GM10248 (cell line): ENCODE data around the gene NUP62.
"Not testable (repeated sequence)": the region's sequence is repeated elsewhere in the genome, so short reads cannot be mapped to it uniquely, and the experiment has no call there.

Source experiments
- CTCF ChIA-PET: fragments of 300-600 bp; sonication (Branson Sonifier 250); formaldehyde crosslinking; extraction: SDS; loops from one replicate; lab custom pipeline; 2021; ENCODE audit warnings: antibody characterized with exemption; lab: Yijun Ruan, JAX
- POLR2A ChIA-PET: fragments of 350-650 bp; sonication (Branson Sonifier 250); formaldehyde crosslinking; extraction: SDS; loops from one replicate; lab custom pipeline; 2020; ENCODE audit warnings: antibody characterized with exemption; lab: Yijun Ruan, JAX
- DNase-seq: peaks from one replicate; pipeline ENCODE4 v3.0.0; 2012; ENCODE audit errors: extremely low spot score
- CTCF ChIP-seq: IDR thresholded peaks from 2 replicates; pipeline ENCODE4 v1.5.1; 2012; ENCODE audit warnings: mild to moderate bottlenecking, low read depth; ENCODE audit errors: extremely low read depth, missing control alignments, control extremely low read depth

NUP62 gene

GRCh38 chr19:49973987-49974386 lies 44.7 kb upstream of the NUP62 start:
- ChIA-PET CTCF (no interaction called here), POLR2A (no interaction called here)
- no peak for TF ChIP-seq CTCF
- no peak for DNase-seq

DNA sequence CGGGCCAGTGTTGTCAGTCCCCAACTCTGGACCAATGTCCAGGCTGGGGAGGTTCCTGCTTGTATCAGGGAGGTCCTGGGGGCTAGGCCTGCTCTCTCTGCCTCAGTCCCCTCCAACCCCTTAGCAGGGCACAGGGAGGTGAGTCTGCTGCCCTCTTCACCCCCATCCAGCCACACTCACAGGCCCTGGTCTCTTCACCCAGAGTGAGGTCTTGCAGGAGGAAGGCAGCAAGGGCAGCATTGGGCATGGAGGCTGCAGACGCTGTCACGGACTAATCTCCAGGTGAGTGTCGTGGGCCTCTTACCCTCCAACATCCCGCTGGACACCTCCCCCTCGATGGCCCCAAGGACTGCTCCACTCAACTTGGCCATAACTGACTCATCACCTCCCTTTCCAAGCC lies 43.5 kb upstream of the NUP62 start:
- CTCF ChIA-PET, result interaction anchor here (1.2 kb wide), 1 partner anchor 35 kb away, joined by 3 read pairs; no protein-coding TSS in a partner anchor
- POLR2A ChIA-PET, result no interaction called here
- no peak for DNase-seq
- TF ChIP-seq CTCF, result no peak

GRCh38 chr19:49971991-49972411 lies 42.7 kb upstream of the NUP62 start:
- no peak for DNase-seq
- ChIA-PET POLR2A (no interaction called here), CTCF (interaction anchor here (1.2 kb wide), 1 partner anchor 34 kb away, joined by 3 read pairs; no protein-coding TSS in a partner anchor)
- TF ChIP-seq CTCF, result no peak

DNA sequence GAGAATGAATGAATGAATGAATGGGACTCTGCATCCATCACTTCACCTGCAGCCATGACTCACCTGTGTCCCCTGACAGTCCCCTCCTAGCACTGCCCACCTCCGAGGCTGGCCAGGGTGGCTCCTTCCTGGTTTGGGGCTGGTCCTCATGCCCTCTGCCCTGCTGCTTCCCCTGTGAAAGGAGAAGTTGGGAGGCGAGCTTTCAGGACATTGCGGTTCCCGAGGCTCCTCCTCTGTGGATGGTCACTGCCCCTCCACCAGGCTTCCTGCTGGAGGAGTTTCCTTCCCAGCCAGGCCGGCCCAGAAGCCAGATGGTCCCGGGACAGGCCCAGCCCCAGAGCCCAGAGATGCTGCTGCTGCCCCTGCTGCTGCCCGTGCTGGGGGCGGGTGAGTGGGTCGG lies 40.1 kb upstream of the NUP62 start:
- CTCF ChIA-PET, POLR2A ChIA-PET, DNase-seq: not testable (repeated sequence)

GRCh38 chr19:49968279-49968922 lies 39.1 kb upstream of the NUP62 start:
- ChIA-PET CTCF (no interaction called here), POLR2A (no interaction called here)
- DNase-seq, result no peak
- TF ChIP-seq CTCF, result no peak

- DNase-seq, POLR2A ChIA-PET, CTCF ChIA-PET: not testable (repeated sequence)
Observed at GRCh38 chr19:49960980-49961379, 31.7 kb upstream of the NUP62 start, which contains the start of gene SIGLEC11. SIGLEC11 (minus strand) TSS chr19:49961172; CDS start chr19:49961081, 91 bp downstream.

DNA sequence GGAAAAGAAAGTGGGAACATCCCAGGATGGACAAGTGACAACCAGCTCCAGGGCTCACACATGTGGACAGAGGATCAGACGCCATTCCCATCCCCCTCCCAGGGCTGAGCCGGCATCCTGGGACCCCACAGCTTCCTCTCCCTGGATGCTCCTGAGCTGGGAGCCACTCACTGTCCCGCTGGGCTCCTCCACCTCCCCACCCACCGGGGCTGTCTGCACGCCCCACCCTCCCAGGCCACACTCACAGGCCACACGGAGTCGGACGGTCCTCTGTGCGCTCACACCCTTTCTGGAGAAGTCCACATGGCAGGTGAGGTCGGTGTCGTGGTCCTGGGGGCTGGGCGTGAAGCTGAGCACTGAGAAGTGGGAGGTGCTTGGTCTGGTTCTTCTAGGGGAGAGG lies 30.6 kb upstream of the NUP62 start:
- CTCF ChIA-PET, DNase-seq, POLR2A ChIA-PET: not testable (repeated sequence)

- DNase-seq, CTCF ChIA-PET, POLR2A ChIA-PET: not testable (repeated sequence)
Observed at GRCh38 chr19:49958596-49958995, 29.3 kb upstream of the NUP62 start.

DNA sequence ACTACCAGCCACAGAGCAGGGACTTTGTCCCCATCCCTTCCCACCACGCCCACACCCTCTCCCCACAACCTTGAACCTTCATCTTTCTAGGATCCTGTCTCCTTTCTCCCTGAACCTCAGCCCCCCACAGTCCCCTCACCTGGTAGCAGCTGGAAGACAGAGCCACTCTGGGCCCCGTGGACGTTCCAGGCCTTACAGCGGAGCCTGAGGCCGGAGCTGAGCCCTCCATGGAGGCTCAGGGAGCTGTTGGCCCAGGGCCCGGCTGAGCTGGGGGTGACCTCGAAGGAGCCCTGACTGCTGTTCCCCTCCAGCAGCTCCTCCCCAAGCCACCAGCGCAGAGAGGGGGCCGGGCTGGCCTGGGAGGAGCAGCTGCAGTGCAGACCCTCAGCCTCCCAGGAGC lies 28.8 kb upstream of the NUP62 start:
- CTCF ChIA-PET, DNase-seq, POLR2A ChIA-PET: not testable (repeated sequence)
